ENCODE measurements around the gene TBC1D8. TPM values are rescaled to one million over a fixed set of nuclear protein-coding genes. Genes with fewer than 3 reads are reported as not detected.
A peak's percentile ranks its signal among the peaks of the same experiment; 100 is the strongest.

Gene TBC1D8
- total and polyA plus RNA-seq, 2 of the 13 experiments (the other 11 are each of a cell fraction or from before 2014, with no cell fraction given): 45.1 to 95.4 TPM

DNA sequence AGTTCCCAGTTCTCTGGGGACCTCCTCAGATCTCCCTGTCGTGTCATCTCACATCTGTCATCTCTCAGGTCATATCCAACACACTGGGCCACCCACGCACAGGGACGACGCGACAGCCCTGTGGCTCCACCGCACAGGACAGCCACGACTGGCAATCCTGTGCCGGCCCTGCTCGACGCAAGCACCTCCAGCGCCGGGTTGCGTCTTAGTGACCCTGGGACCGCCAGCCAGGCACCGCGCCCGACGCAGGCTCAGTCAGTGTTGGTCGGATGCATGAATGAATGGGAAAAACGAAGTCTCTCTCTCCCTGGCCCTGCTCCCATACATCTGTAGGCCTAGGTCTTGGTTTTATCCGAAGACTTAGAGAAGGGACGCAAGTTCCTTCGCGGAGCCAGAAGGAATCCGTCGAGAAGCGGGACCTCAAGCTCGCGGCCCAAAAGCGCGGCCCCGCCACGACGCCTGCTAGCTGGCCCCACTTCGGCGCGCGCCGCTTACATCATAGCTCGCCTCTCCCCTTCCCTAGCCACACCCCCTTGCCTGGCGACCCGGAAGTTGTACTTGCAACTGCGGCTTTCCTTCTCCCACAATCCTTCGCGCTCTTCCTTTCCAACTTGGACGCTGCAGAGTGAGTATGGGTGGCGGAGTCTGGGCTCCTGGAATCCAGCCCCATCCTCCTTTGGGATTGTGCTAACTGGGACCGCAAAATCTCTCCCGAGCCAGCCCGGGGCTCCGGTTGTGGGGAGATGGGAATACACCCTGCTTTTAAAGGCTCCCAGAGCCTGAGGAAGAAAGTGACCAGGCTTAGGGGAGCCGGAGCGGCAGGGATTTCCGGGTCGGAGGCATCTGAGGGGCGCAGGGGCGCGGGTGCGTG lies 149.3 kb downstream of the TBC1D8 start, which contains the start of gene RPL31 (continued):
- no peak for TF ChIP-seq SMARCE1 (IDR thresholded peaks at IDR 0.05; ENCODE audit: borderline replicate concordance)
- peak; percentile 99 for TF ChIP-seq ZNF776 (CRISPR knock-in tag; IDR thresholded peaks at IDR 0.05)
- TF ChIP-seq KLF12 (CRISPR knock-in tag; IDR thresholded peaks at IDR 0.05; ENCODE audit: borderline replicate concordance): no peak; the same call in 1 of the 2 replicates
- 0 out of 2 replicates have a peak, but pooled peaks have one; percentile 32 for TF ChIP-seq DPF2 (CRISPR knock-in tag; IDR thresholded peaks at IDR 0.05; ENCODE audit: borderline replicate concordance, low read depth)
- TF ChIP-seq ZNF530 (CRISPR knock-in tag; IDR thresholded peaks at IDR 0.05; ENCODE audit: low read depth): no peak
- TF ChIP-seq SMAD9 (CRISPR knock-in tag; IDR thresholded peaks at IDR 0.05): no peak
- TF ChIP-seq ZNF253 (CRISPR knock-in tag; IDR thresholded peaks at IDR 0.05; ENCODE audit: borderline replicate concordance): peak; percentile 97; the same call in 1 of the 2 replicates
- peak; percentile 96 for TF ChIP-seq ZNF678 (CRISPR knock-in tag; IDR thresholded peaks at IDR 0.05)
- TF ChIP-seq, protein P1, sequence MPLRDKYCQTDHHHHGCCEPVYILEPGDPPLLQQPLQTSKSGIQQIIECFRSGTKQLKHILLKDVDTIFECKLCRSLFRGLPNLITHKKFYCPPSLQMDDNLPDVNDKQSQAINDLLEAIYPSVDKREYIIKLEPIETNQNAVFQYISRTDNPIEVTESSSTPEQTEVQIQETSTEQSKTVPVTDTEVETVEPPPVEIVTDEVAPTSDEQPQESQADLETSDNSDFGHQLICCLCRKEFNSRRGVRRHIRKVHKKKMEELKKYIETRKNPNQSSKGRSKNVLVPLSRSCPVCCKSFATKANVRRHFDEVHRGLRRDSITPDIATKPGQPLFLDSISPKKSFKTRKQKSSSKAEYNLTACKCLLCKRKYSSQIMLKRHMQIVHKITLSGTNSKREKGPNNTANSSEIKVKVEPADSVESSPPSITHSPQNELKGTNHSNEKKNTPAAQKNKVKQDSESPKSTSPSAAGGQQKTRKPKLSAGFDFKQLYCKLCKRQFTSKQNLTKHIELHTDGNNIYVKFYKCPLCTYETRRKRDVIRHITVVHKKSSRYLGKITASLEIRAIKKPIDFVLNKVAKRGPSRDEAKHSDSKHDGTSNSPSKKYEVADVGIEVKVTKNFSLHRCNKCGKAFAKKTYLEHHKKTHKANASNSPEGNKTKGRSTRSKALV (CRISPR knock-in tag; IDR thresholded peaks at IDR 0.05): peak; percentile 91
- TF ChIP-seq ISX (CRISPR knock-in tag; conservative IDR thresholded peaks at IDR 0.05): peak; percentile 95
- peak; percentile 70; the same call in 1 of the 2 replicates for TF ChIP-seq KDM5A (IDR thresholded peaks at IDR 0.05; ENCODE audit: borderline replicate concordance, low read length)
- peak; percentile 93; the same call in 1 of the 2 replicates for TF ChIP-seq ZNF124 (CRISPR knock-in tag; IDR thresholded peaks at IDR 0.05)
- TF ChIP-seq NFATC3 (CRISPR knock-in tag; IDR thresholded peaks at IDR 0.05): peak; percentile 97
- TF ChIP-seq RORA (CRISPR knock-in tag; IDR thresholded peaks at IDR 0.05): no peak
- 0 out of 2 replicates have a peak, but pooled peaks have one; percentile 80 for TF ChIP-seq ZNF10 (CRISPR knock-in tag; IDR thresholded peaks at IDR 0.05; ENCODE audit: borderline replicate concordance, low read depth)
- peak; percentile 96; the same call in 1 of the 2 replicates for TF ChIP-seq ZNF510 (CRISPR knock-in tag; IDR thresholded peaks at IDR 0.05; ENCODE audit: low read depth)
- peak; percentile 85 for TF ChIP-seq NCOA2 (CRISPR knock-in tag; IDR thresholded peaks at IDR 0.05)
- peak; percentile 97 for TF ChIP-seq KDM2A (CRISPR knock-in tag; IDR thresholded peaks at IDR 0.05; ENCODE audit: borderline replicate concordance, low read depth)
- TF ChIP-seq WIZ (CRISPR knock-in tag; IDR thresholded peaks at IDR 0.05): peak; percentile 91
- TF ChIP-seq AGO1 (IDR thresholded peaks at IDR 0.05; ENCODE audit: low read depth, low read length, poor library complexity, severe bottlenecking): peak; percentile 75
- peak; percentile 91 for TF ChIP-seq ZNF251 (CRISPR knock-in tag; IDR thresholded peaks at IDR 0.05)
- TF ChIP-seq PAF1 (CRISPR knock-in tag; IDR thresholded peaks at IDR 0.05): peak; percentile 40; the same call in 1 of the 2 replicates
- TF ChIP-seq FOXO1 (CRISPR knock-in tag; IDR thresholded peaks at IDR 0.05): peak; percentile 78
- TF ChIP-seq, protein P2, sequence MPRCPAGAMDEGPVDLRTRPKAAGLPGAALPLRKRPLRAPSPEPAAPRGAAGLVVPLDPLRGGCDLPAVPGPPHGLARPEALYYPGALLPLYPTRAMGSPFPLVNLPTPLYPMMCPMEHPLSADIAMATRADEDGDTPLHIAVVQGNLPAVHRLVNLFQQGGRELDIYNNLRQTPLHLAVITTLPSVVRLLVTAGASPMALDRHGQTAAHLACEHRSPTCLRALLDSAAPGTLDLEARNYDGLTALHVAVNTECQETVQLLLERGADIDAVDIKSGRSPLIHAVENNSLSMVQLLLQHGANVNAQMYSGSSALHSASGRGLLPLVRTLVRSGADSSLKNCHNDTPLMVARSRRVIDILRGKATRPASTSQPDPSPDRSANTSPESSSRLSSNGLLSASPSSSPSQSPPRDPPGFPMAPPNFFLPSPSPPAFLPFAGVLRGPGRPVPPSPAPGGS (CRISPR knock-in tag; IDR thresholded peaks at IDR 0.05): peak; percentile 96; the same call in 1 of the 2 replicates
- TF ChIP-seq, protein P3, sequence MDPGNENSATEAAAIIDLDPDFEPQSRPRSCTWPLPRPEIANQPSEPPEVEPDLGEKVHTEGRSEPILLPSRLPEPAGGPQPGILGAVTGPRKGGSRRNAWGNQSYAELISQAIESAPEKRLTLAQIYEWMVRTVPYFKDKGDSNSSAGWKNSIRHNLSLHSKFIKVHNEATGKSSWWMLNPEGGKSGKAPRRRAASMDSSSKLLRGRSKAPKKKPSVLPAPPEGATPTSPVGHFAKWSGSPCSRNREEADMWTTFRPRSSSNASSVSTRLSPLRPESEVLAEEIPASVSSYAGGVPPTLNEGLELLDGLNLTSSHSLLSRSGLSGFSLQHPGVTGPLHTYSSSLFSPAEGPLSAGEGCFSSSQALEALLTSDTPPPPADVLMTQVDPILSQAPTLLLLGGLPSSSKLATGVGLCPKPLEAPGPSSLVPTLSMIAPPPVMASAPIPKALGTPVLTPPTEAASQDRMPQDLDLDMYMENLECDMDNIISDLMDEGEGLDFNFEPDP (CRISPR knock-in tag; conservative IDR thresholded peaks at IDR 0.05): peak; percentile 99
- TF ChIP-seq ZNF30 (CRISPR knock-in tag; IDR thresholded peaks at IDR 0.05): peak; percentile 97

All from HepG2 (cell line).